ENCODE measurements around the gene CCL20. TPM values are rescaled to one million over a fixed set of nuclear protein-coding genes. Genes with fewer than 3 reads are reported as not detected.

Gene CCL20
- total and polyA plus RNA-seq, 2 of the 13 experiments (the other 11 are each of a cell fraction or from before 2014, with no cell fraction given): 223 to 903 TPM

GRCh38 chr2:227816507-227817294, 3.1 kb downstream of the CCL20 start (continued):
- TF ChIP-seq REST (IDR thresholded peaks at IDR 0.05; ENCODE audit: borderline replicate concordance in 1 of 2, low read depth in 1 of 2, low read length in 2 of 2): peak in 1 of 2 experiments; percentile 44; a peak in 1 of 4 replicates
- 0 out of 2 replicates have a peak, but pooled peaks have one; percentile 22 for TF ChIP-seq POGZ (CRISPR knock-in tag; IDR thresholded peaks at IDR 0.05)
- TF ChIP-seq ZSCAN22 (CRISPR knock-in tag; IDR thresholded peaks at IDR 0.05): no peak
- peak; percentile 49; the same call in 1 of the 2 replicates for TF ChIP-seq RXRA (CRISPR knock-in tag; IDR thresholded peaks at IDR 0.05)
- TF ChIP-seq, protein P1, sequence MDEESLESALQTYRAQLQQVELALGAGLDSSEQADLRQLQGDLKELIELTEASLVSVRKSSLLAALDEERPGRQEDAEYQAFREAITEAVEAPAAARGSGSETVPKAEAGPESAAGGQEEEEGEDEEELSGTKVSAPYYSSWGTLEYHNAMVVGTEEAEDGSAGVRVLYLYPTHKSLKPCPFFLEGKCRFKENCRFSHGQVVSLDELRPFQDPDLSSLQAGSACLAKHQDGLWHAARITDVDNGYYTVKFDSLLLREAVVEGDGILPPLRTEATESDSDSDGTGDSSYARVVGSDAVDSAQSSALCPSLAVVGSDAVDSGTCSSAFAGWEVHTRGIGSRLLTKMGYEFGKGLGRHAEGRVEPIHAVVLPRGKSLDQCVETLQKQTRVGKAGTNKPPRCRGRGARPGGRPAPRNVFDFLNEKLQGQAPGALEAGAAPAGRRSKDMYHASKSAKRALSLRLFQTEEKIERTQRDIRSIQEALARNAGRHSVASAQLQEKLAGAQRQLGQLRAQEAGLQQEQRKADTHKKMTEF (CRISPR knock-in tag; IDR thresholded peaks at IDR 0.05): peak; percentile 35; the same call in 1 of the 2 replicates
- no peak for TF ChIP-seq CSRNP1 (CRISPR knock-in tag; IDR thresholded peaks at IDR 0.05)
- TF ChIP-seq, protein P2, sequence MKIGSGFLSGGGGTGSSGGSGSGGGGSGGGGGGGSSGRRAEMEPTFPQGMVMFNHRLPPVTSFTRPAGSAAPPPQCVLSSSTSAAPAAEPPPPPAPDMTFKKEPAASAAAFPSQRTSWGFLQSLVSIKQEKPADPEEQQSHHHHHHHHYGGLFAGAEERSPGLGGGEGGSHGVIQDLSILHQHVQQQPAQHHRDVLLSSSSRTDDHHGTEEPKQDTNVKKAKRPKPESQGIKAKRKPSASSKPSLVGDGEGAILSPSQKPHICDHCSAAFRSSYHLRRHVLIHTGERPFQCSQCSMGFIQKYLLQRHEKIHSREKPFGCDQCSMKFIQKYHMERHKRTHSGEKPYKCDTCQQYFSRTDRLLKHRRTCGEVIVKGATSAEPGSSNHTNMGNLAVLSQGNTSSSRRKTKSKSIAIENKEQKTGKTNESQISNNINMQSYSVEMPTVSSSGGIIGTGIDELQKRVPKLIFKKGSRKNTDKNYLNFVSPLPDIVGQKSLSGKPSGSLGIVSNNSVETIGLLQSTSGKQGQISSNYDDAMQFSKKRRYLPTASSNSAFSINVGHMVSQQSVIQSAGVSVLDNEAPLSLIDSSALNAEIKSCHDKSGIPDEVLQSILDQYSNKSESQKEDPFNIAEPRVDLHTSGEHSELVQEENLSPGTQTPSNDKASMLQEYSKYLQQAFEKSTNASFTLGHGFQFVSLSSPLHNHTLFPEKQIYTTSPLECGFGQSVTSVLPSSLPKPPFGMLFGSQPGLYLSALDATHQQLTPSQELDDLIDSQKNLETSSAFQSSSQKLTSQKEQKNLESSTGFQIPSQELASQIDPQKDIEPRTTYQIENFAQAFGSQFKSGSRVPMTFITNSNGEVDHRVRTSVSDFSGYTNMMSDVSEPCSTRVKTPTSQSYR (CRISPR knock-in tag; IDR thresholded peaks at IDR 0.05; ENCODE audit: borderline replicate concordance): peak; percentile 31; the same call in 1 of the 2 replicates
- TF ChIP-seq REPIN1 (CRISPR knock-in tag; IDR thresholded peaks at IDR 0.05; ENCODE audit: borderline replicate concordance, low read depth): peak; percentile 47; the same call in 1 of the 2 replicates
- TF ChIP-seq SOX6 (IDR thresholded peaks at IDR 0.05): no peak
- TF ChIP-seq SOX6 (CRISPR knock-in tag; IDR thresholded peaks at IDR 0.05): peak; percentile 77
- TF ChIP-seq ZEB1 (IDR thresholded peaks at IDR 0.05; ENCODE audit: insufficient replicate concordance, low read depth): peak; percentile 52
- no peak for TF ChIP-seq SCMH1 (CRISPR knock-in tag; IDR thresholded peaks at IDR 0.05; ENCODE audit: borderline replicate concordance)
- TF ChIP-seq ARNTL (CRISPR knock-in tag; IDR thresholded peaks at IDR 0.05): peak; percentile 23; the same call in 1 of the 2 replicates
- no peak for TF ChIP-seq MEIS1 (CRISPR knock-in tag; IDR thresholded peaks at IDR 0.05; ENCODE audit: borderline replicate concordance)
- TF ChIP-seq, protein P3, sequence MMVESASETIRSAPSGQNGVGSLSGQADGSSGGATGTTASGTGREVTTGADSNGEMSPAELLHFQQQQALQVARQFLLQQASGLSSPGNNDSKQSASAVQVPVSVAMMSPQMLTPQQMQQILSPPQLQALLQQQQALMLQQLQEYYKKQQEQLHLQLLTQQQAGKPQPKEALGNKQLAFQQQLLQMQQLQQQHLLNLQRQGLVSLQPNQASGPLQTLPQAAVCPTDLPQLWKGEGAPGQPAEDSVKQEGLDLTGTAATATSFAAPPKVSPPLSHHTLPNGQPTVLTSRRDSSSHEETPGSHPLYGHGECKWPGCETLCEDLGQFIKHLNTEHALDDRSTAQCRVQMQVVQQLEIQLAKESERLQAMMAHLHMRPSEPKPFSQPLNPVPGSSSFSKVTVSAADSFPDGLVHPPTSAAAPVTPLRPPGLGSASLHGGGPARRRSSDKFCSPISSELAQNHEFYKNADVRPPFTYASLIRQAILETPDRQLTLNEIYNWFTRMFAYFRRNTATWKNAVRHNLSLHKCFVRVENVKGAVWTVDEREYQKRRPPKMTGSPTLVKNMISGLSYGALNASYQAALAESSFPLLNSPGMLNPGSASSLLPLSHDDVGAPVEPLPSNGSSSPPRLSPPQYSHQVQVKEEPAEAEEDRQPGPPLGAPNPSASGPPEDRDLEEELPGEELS (CRISPR knock-in tag; IDR thresholded peaks at IDR 0.05): peak; percentile 40; the same call in 1 of the 2 replicates
- TF ChIP-seq SMAD3 (CRISPR knock-in tag; IDR thresholded peaks at IDR 0.05): peak; percentile 60; the same call in 1 of the 2 replicates
